GM19240 (cell line): Measurements from ENCODE around the gene R3HDM4.
"Not testable (repeated sequence)": the region's sequence is repeated elsewhere in the genome, so short reads cannot be mapped to it uniquely, and the experiment has no call there.

Experiments used
- DNase-seq: peaks from one replicate; pipeline ENCODE4 v3.0.0; 2011; ENCODE audit warnings: low spot score; ENCODE audit not compliant: insufficient read length

Gene R3HDM4

GRCh38 chr19:877992-878660 lies 34.9 kb downstream of the R3HDM4 start:
- DNase-seq = not testable (repeated sequence)

GRCh38 chr19:876780-877314 lies 36.2 kb downstream of the R3HDM4 start:
- DNase-seq = no peak

- no peak for DNase-seq
These were observed 36.9 kb downstream of the R3HDM4 start for GRCh38 chr19:876089-876488.

DNA sequence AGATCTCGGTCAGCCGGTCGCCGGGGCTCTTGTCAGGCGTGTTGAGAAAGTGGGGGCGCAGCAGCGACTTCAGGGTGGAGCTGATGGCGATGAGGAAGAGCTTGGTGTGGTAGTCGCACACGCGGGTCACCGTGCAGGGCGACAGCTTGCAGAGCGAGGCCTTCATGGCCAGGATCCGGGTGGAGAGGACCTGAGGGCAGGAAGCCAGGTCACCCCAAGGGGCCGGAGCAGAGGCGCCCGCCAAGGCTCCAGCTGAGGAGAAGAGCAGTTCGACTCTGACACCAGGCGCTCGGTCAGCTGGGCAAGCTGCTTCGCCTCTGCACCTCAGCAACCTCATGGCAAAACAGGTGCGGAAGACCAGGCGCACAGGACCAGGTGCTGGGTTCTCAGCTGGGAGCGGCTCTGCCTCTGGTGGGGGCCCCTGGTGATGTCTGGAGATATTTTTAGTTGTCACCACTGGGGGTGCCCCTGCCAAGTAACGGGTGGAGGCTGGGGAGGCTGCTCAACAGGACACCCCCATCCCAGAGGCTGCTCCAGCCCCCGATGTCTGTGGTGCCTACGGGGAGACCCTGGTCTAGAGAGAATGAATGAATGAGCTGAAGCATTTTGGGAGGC lies 37.6 kb downstream of the R3HDM4 start:
- no peak for DNase-seq

DNA sequence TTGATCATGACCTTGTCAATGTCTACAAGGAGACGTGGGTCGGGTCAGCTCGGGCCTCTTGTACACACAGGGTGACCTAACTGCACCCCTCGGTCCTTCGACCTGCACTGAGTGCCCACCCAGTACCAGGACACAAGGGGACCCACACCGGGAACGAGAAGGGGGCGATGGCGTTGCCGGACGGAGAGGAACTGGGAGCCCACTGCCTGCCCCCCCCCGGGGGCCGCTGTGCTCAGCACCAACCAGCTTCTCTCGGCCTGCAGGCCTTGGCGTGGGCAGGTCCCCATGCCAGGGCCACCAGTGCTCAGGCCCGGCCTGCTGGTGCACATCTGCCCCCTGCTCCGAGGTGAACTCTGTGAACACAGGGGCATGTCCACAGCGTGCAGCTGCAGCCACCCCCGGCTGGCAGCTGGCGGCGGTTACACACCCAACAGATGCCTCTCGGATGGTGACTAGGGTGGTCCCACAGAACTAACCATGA lies 39.4 kb downstream of the R3HDM4 start:
- DNase-seq = no peak

DNA sequence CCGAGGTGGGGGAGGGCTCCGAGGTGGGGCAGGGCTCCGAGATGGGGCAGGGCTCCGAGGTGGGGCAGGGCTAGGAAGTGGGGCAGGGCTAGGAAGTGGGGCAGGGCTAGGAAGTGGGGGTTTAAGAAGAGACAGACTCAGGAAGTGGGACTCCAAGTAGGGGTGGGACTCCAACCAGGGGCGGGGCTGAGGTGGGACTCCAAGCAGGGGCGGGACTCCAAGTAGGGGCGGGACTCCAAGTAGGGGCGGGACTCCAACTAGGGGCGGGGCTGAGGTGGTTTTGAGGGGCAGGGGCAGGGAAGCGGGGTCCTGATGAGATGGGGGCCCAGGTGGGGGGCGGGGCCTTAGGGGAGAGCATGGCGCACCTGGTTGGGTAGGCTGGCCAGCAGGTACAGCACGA lies 39.9 kb downstream of the R3HDM4 start:
- DNase-seq = peak; percentile 91

- DNase-seq = peak; percentile 96
These were observed 40.6 kb downstream of the R3HDM4 start for GRCh38 chr19:872266-872951.

GRCh38 chr19:871446-872265 lies 41.4 kb downstream of the R3HDM4 start:
- no peak for DNase-seq

- DNase-seq = no peak
These were observed 42.0 kb downstream of the R3HDM4 start for GRCh38 chr19:870963-871401.

- no peak for DNase-seq
These were observed 42.7 kb downstream of the R3HDM4 start for GRCh38 chr19:870314-870713.

- no peak for DNase-seq
These were observed 43.5 kb downstream of the R3HDM4 start for GRCh38 chr19:869245-870177.

- DNase-seq = no peak
These were observed 44.4 kb downstream of the R3HDM4 start for GRCh38 chr19:868458-869244.

- no peak for DNase-seq
These were observed 45.1 kb downstream of the R3HDM4 start for GRCh38 chr19:867855-868457.

GRCh38 chr19:867301-867793 lies 45.7 kb downstream of the R3HDM4 start:
- DNase-seq = no peak

DNA sequence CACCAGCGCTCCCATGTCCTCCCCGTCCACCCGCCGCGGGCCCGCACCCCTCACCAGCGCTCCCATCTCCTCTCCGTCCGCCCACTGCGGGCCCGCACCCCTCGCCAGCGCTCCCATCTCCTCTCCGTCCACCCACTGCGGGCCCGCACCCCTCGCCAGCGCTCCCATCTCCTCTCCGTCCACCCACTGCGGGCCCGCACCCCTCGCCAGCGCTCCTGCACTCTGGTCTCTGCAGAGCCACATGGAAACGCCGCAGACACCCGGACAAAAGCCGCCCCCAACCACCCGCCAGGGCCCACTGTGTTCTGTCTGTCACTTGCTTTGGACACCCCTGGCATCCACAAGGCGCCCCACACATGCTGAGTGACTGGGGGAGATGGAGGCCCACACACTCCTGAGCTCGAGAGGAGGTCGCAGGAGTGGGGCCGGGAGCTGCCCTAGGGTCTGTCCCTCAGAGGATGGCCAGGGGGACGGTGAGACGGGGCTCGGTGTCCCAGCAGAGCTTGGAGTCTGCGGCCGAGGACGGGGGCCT lies 46.2 kb downstream of the R3HDM4 start:
- DNase-seq = no peak

DNA sequence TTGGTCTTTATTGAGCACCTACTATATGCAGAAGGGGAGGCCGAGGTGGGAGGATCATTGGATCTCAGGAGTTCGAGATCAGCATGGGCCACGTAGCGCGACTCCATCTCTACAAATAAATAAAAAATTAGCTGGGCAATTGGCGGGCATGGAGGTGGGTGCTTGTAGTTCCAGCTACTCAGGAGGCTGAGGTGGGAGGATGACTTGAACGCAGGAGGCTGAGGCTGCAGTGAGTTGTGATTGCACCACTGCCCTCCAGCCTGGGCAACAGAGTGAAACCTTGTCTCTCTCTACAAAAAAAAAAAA lies 49.8 kb downstream of the R3HDM4 start:
- no peak for DNase-seq

DNA sequence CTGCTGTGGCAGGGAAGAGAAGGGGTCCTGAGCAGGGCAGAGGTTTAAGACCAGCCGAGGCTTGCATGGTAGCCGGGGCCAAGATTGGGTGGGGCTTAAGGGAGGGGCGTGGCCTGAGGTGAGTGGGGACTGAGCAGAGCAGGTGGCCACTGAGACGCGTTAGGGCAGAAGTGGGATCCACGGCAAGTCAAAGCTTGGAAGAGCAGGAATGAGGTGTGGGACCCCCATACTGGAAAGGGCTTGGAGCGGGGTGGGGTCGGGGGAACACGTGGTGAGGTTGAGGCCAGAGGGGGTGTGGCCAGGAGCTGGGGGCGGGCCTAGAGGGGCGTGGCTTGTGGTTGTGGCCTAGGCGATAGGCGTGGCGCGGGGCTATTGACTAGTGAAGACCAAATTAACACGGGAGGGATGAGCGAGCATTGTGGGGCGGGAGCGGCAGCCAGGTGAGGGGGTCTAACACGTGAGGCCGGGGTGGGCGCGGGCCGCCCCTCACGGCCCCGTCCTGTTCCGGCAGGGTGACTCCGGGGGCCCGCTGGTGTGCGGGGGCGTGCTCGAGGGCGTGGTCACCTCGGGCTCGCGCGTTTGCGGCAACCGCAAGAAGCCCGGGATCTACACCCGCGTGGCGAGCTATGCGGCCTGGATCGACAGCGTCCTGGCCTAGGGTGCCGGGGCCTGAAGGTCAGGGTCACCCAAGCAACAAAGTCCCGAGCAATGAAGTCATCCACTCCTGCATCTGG lies 50.3 kb downstream of the R3HDM4 start:
- DNase-seq = peak; percentile 71
